Upper lobe of left lung (tissue), 6 donors: ENCODE data around the gene ATG10. TPM values are rescaled to one million over a fixed set of nuclear protein-coding genes. Genes with fewer than 3 reads are reported as not detected.

Experiments used
- ATAC-seq, 2 donors: fragments of 200-7000 bp; cut with Tn5 transposase; one replicate each; pipeline ENCODE4 v1.9.1; 2022; ENCODE audit warnings: mild to moderate bottlenecking in 2 of 2, moderate library complexity in 2 of 2; ENCODE audit not compliant: low FRiP score in 2 of 2
- DNase-seq, 2 donors: peaks; one replicate each; pipeline ENCODE4 v3.0.0-alpha.2; 2019 to 2020
- H3K27ac ChIP-seq, 4 donors: fragments of 200-600 bp; sonication (generic); one replicate each; pipeline ENCODE4 v1.5.1; 2016 to 2019
- H3K27me3 ChIP-seq, 4 donors: fragments of 200-600 bp; sonication (generic); one replicate each; pipeline ENCODE4 v1.5.1; 2017 to 2019
- H3K36me3 ChIP-seq, 4 donors: fragments of 200-600 bp; sonication (generic); one replicate each; pipeline ENCODE4 v1.5.1; 2016 to 2019
- H3K4me1 ChIP-seq, 4 donors: fragments of 200-600 bp; sonication (generic); one replicate each; pipeline ENCODE4 v1.5.1; 2018 to 2019
- H3K4me3 ChIP-seq, 4 donors: fragments of 200-600 bp; sonication (generic); one replicate each; pipeline ENCODE4 v1.5.1; 2017 to 2019; ENCODE audit warnings: mild to moderate bottlenecking in 2 of 4, moderate library complexity in 1 of 4
- H3K9me3 ChIP-seq, 4 donors: fragments of 200-600 bp; sonication (generic); one replicate each; pipeline ENCODE4 v1.5.1; 2018 to 2019
- CTCF ChIP-seq, 6 experiments: fragments of 450-650 bp in 4 of 6; fragments of 200-600 bp in 2 of 6; sonication (generic) in 2 of 6; IDR thresholded peaks; one replicate each; pipeline ENCODE4 v1.5.1; 2016 to 2019; ENCODE audit warnings: antibody characterized with exemption in 6 of 6
- EP300 ChIP-seq, 4 donors: sonication (generic); formaldehyde crosslinking; IDR thresholded peaks; one replicate each; pipeline ENCODE4 v1.5.1; 2017; ENCODE audit warnings: antibody characterized with exemption in 4 of 4, control low read depth in 2 of 4
- POLR2A ChIP-seq, 4 donors: fragments of 450-650 bp; IDR thresholded peaks; one replicate each; pipeline ENCODE4 v1.5.1; 2016 to 2017; ENCODE audit warnings: antibody characterized with exemption in 4 of 4, mild to moderate bottlenecking in 2 of 4
- POLR2AphosphoS5 ChIP-seq, 2 donors: sonication (generic); formaldehyde crosslinking; IDR thresholded peaks; one replicate each; pipeline ENCODE4 v1.5.1; 2017; ENCODE audit warnings: antibody characterized with exemption in 2 of 2
- WGBS, 2 donors: methylation state at CpG; one replicate each; pipeline ENCODE4 v1.1.5; 2017 to 2018; 5-methylcytosine and 5-hydroxymethylcytosine counted together
- total RNA-seq, 6 donors: library from RNA; depleted of rRNA in 4 of 6; stranded (reverse); fragments of >200 nt in 4 of 6; gene quantifications; one replicate each; pipeline versions ENCODE4 v1.1.0 to v1.2.1, GENCODE V29; 2016 to 2021
- donor health status: DM: no; HTN: no; CAD: no; lungs with moderate emphysema.
- donor health status: DM: no; HTN: yes; CAD: no; lungs with severe emphysema.

The ATG10 gene
- total RNA-seq, 6 donors from 2014 or later, result 1.00 to 9.4 (median 7.0) TPM

GRCh38 chr5:82290908-82291307 is 319.1 kb downstream of the ATG10 start:
- Histone ChIP-seq H3K4me1 (no peaks in the 10 kb centered on the region), H3K36me3 (no peaks in the 10 kb centered on the region), H3K9me3 (no peaks in the 10 kb centered on the region), H3K27ac (no peak overlapping the region), H3K27me3 (no peaks in the 10 kb centered on the region), H3K4me3 (no peak overlapping the region)
- DNase-seq, result no peak
- WGBS, 2 donors, result 91 to 92% methylated on average over 5 to 6 of the region's 6 CpGs
- no peak for ATAC-seq
- TF ChIP-seq POLR2AphosphoS5 (IDR thresholded peaks at IDR 0.05) (no peak), CTCF (IDR thresholded peaks at IDR 0.05) (no peak), POLR2A (IDR thresholded peaks at IDR 0.05) (no peak), EP300 (IDR thresholded peaks at IDR 0.05) (no peak)

- no peaks in the 10 kb centered on the region for H3K9me3 ChIP-seq
- WGBS, 2 donors, result 71 to 75% methylated on average over 2 of the region's 2 CpGs
- TF ChIP-seq CTCF (IDR thresholded peaks at IDR 0.05), result no peak
- TF ChIP-seq EP300 (IDR thresholded peaks at IDR 0.05), result no peak
- no peak for TF ChIP-seq POLR2A (IDR thresholded peaks at IDR 0.05)
- TF ChIP-seq POLR2AphosphoS5 (IDR thresholded peaks at IDR 0.05), result no peak
- H3K36me3 ChIP-seq, result no peaks in the 10 kb centered on the region
- H3K27me3 ChIP-seq, result no peaks in the 10 kb centered on the region
- DNase-seq (no peak), ATAC-seq (no peak)
- H3K27ac ChIP-seq, result no peak overlapping the region
- no peak overlapping the region for H3K4me3 ChIP-seq
- no peaks in the 10 kb centered on the region for H3K4me1 ChIP-seq
These were observed 319.6 kb downstream of the ATG10 start for GRCh38 chr5:82291420-82291819.

GRCh38 chr5:82295144-82295543 is 323.3 kb downstream of the ATG10 start:
- TF ChIP-seq CTCF (IDR thresholded peaks at IDR 0.05), result no peak
- no peak for TF ChIP-seq POLR2A (IDR thresholded peaks at IDR 0.05)
- TF ChIP-seq EP300 (IDR thresholded peaks at IDR 0.05), result no peak
- no peak for TF ChIP-seq POLR2AphosphoS5 (IDR thresholded peaks at IDR 0.05)
- H3K9me3 ChIP-seq, result no peaks in the 10 kb centered on the region
- no peaks in the 10 kb centered on the region for H3K4me1 ChIP-seq
- no peak overlapping the region for H3K4me3 ChIP-seq
- no peaks in the 10 kb centered on the region for H3K36me3 ChIP-seq
- ATAC-seq (no peak), DNase-seq (no peak)
- H3K27ac ChIP-seq, result no peak overlapping the region
- no peaks in the 10 kb centered on the region for H3K27me3 ChIP-seq

GRCh38 chr5:82295959-82296531 is 324.2 kb downstream of the ATG10 start:
- H3K36me3 ChIP-seq, result no peaks in the 10 kb centered on the region
- DNase-seq (no peak), ATAC-seq (no peak)
- H3K27me3 ChIP-seq, result no peaks in the 10 kb centered on the region
- 75 to 91% methylated on average over 2 of the region's 2 CpGs for WGBS, 2 donors
- no peak overlapping the region for H3K27ac ChIP-seq
- no peaks in the 10 kb centered on the region for H3K4me1 ChIP-seq
- no peak overlapping the region for H3K4me3 ChIP-seq
- no peak for TF ChIP-seq EP300 (IDR thresholded peaks at IDR 0.05)
- TF ChIP-seq POLR2AphosphoS5 (IDR thresholded peaks at IDR 0.05), result no peak
- TF ChIP-seq CTCF (IDR thresholded peaks at IDR 0.05), result no peak
- TF ChIP-seq POLR2A (IDR thresholded peaks at IDR 0.05), result no peak
- no peaks in the 10 kb centered on the region for H3K9me3 ChIP-seq

GRCh38 chr5:82296929-82297328 is 325.1 kb downstream of the ATG10 start:
- DNase-seq (no peak), ATAC-seq (no peak)
- TF ChIP-seq POLR2A (IDR thresholded peaks at IDR 0.05) (no peak), POLR2AphosphoS5 (IDR thresholded peaks at IDR 0.05) (no peak), EP300 (IDR thresholded peaks at IDR 0.05) (no peak), CTCF (IDR thresholded peaks at IDR 0.05) (no peak)
- Histone ChIP-seq H3K9me3 (no peaks in the 10 kb centered on the region), H3K4me3 (no peak overlapping the region), H3K4me1 (no peaks in the 10 kb centered on the region), H3K36me3 (no peaks in the 10 kb centered on the region), H3K27ac (no peak overlapping the region), H3K27me3 (no peaks in the 10 kb centered on the region)
- 91 to 94% methylated on average over 4 of the region's 4 CpGs for WGBS, 2 donors
